GM12878 (cell line): ENCODE results near the gene CTIF. TPM values are rescaled to one million over a fixed set of nuclear protein-coding genes. Genes with fewer than 3 reads are reported as not detected.

Source experiments
- ATAC-seq: fragments of 200-7000 bp; cut with Tn5 transposase; 3 replicates; pipeline ENCODE4 v1.9.1; 2020; ENCODE audit warnings: mild to moderate bottlenecking, moderate library complexity
- BruUV-seq: library from RNA; stranded (reverse); fragments of 400-500 nt; replicated peaks from 2 replicates; lab custom pipeline; 2021; lab: Mats Ljungman, UMichigan
- CTCF ChIA-PET: fragments of 300-600 bp; sonication (Branson Sonifier 250); formaldehyde crosslinking; extraction: SDS; loops from one replicate; lab custom pipeline; 2021; ENCODE audit warnings: inconsistent platforms; lab: Yijun Ruan, JAX
- POLR2A ChIA-PET: fragments of 350-600 bp; formaldehyde crosslinking; extraction: SDS; loops from one replicate; lab custom pipeline; 2021; ENCODE audit warnings: inconsistent platforms; lab: Charles Lee
- RAD21 ChIA-PET: fragments of 300-600 bp; sonication (Branson Sonifier 250); formaldehyde crosslinking; loops from one replicate; lab custom pipeline; 2023; ENCODE audit warnings: antibody characterized with exemption; ENCODE audit not compliant: unreplicated experiment; lab: Charles Lee
- SMC1A ChIA-PET: fragments of 300-600 bp; sonication (Branson Sonifier 250); formaldehyde crosslinking; loops from one replicate; lab custom pipeline; 2023; ENCODE audit not compliant: unreplicated experiment, uncharacterized antibody; lab: Charles Lee
- DNase-seq: peaks from one replicate; pipeline ENCODE4 v3.0.0-alpha.2; 2011; ENCODE audit warnings: low read depth, low spot score
- FAIRE-seq: peaks from 3 replicates; lab custom pipeline; 2011; peaks lifted over from hg19 to GRCh38; lab: Jason Lieb, UNC
- H2AFZ ChIP-seq: 2 replicates; pipeline ENCODE4 v1.6.0; 2011; ENCODE audit warnings: low read depth, low read length, control low read depth; ENCODE audit not compliant: control insufficient read depth
- H3K27ac ChIP-seq: 2 replicates; pipeline ENCODE4 v1.5.1; 2011; ENCODE audit warnings: control low read depth; ENCODE audit not compliant: control insufficient read depth, insufficient read depth
- H3K27me3 ChIP-seq, 2 experiments: replicated peaks in 1 of 2; 2 replicates each; pipeline versions ENCODE4 v1.6.0 to v1.6.1; 2011; ENCODE audit warnings: low read length in 1 of 2; ENCODE audit not compliant: control insufficient read depth in 2 of 2, insufficient read depth in 2 of 2
- H3K36me3 ChIP-seq, 2 experiments: 2 replicates each; pipeline ENCODE4 v1.5.1; 2011; ENCODE audit warnings: low read length in 1 of 2; ENCODE audit not compliant: control insufficient read depth in 2 of 2, insufficient read depth in 2 of 2
- H3K4me1 ChIP-seq: 2 replicates; pipeline ENCODE4 v1.6.1; 2011; ENCODE audit warnings: mild to moderate bottlenecking, low read length, moderate library complexity, mixed read lengths; ENCODE audit not compliant: control insufficient read depth, insufficient read depth
- H3K4me2 ChIP-seq: 2 replicates; pipeline ENCODE4 v1.6.0; 2011; ENCODE audit warnings: control low read depth; ENCODE audit not compliant: control insufficient read depth, insufficient read depth
- H3K4me3 ChIP-seq: fragments of 200-600 bp; sonication (generic); 2 replicates; pipeline ENCODE4 v1.5.1; 2016
- H3K79me2 ChIP-seq: 2 replicates; pipeline ENCODE4 v1.6.0; 2011; ENCODE audit warnings: low read length; ENCODE audit not compliant: control insufficient read depth, insufficient read depth
- H3K9ac ChIP-seq: 2 replicates; pipeline ENCODE4 v1.8.0; 2011; ENCODE audit warnings: low read length, control low read depth, mixed read lengths; ENCODE audit not compliant: control insufficient read depth, insufficient read depth
- H3K9me3 ChIP-seq: replicated peaks from 3 replicates; pipeline ENCODE4 v1.5.1; 2011; ENCODE audit warnings: mild to moderate bottlenecking, low read length; ENCODE audit not compliant: control insufficient read depth, insufficient read depth
- H4K20me1 ChIP-seq: 2 replicates; pipeline ENCODE4 v1.6.0; 2011; ENCODE audit not compliant: control insufficient read depth, insufficient read depth
- BMI1 ChIP-seq: fragments of 450-650 bp; IDR thresholded peaks from 2 replicates; pipeline ENCODE4 v1.6.1; 2016; ENCODE audit warnings: mild to moderate bottlenecking, moderate library complexity, borderline replicate concordance
- ELK1 ChIP-seq: IDR thresholded peaks from 2 replicates; pipeline ENCODE4 v1.6.1; 2012; ENCODE audit warnings: low read depth, low read length, improper control_type of control experiment
- HDAC6 ChIP-seq: fragments of 200-600 bp; sonication (generic); IDR thresholded peaks from one replicate; pipeline ENCODE4 v1.8.0; 2017; ENCODE audit warnings: antibody characterized with exemption; ENCODE audit not compliant: unreplicated experiment
- PML ChIP-seq: IDR thresholded peaks from 2 replicates; pipeline ENCODE4 v1.6.1; 2012; ENCODE audit warnings: low read length, inconsistent platforms
- SP1 ChIP-seq: IDR thresholded peaks from one replicate; pipeline ENCODE4 v1.6.1; 2011; ENCODE audit warnings: low read depth, low read length
- SPI1 ChIP-seq: IDR thresholded peaks from 2 replicates; pipeline ENCODE4 v1.6.1; 2011; ENCODE audit warnings: low read depth, mild to moderate bottlenecking, low read length, moderate library complexity, borderline replicate concordance; ENCODE audit not compliant: insufficient read depth
- TARDBP ChIP-seq: IDR thresholded peaks from 2 replicates; pipeline ENCODE4 v1.6.1; 2016; ENCODE audit warnings: borderline replicate concordance
- TBL1XR1 ChIP-seq: IDR thresholded peaks from 2 replicates; pipeline ENCODE4 v1.6.1; 2012; ENCODE audit warnings: low read depth, low read length, improper control_type of control experiment
- WGBS: methylation state at CpG from one replicate; pipeline ENCODE4 v1.1.6; 2016; ENCODE audit warnings: low lambda C conversion rate; ENCODE audit not compliant: insufficient replicate concordance, insufficient coverage; ENCODE audit errors: missing lambda C conversion rate; 5-methylcytosine and 5-hydroxymethylcytosine counted together
- in situ Hi-C: fragments of 300-500 bp; cut with MboI; formaldehyde crosslinking; loops from 9 replicates; pipeline ENCODE4 v1.14.3; 2018; ENCODE audit warnings: mixed read lengths
- intact Hi-C: fragments of 100-400 bp; cut with micrococcal nuclease; formaldehyde crosslinking; loops from one replicate; pipeline ENCODE4 v1.14.2; 2022; ENCODE audit not compliant: unreplicated experiment
- polyA plus RNA-seq, 11 experiments: library from polyadenylated mRNA; depleted of rRNA in 4 of 11; unstranded in 6 of 11; stranded (reverse) in 5 of 11; fragments of >200 nt; fragmentation: Nextera tagmentation in 4 of 11; fragmentation: Illumina TruSeq in 1 of 11; extraction: Ambion mirVana in 4 of 11; extraction: Trizol in 1 of 11; gene quantifications; 1 replicate in 1 of 11; 2 replicates in 10 of 11; pipeline versions ENCODE4 v1.2.1 to v1.2.3, GENCODE V29; 2011 to 2016; ENCODE audit warnings: inconsistent platforms in 2 of 11, missing spikeins in 2 of 11, low read depth in 1 of 11
- total RNA-seq, 4 experiments: library from RNA; depleted of rRNA in 3 of 4; stranded (reverse); fragments of >200 nt in 3 of 4; fragmentation: Illumina TruSeq in 1 of 4; extraction: Trizol in 1 of 4; gene quantifications; 2 replicates each; pipeline versions ENCODE4 v1.2.1 to v1.2.3, GENCODE V29; 2013 to 2021

The CTIF gene
- total and polyA plus RNA-seq, 10 of the 15 experiments (the other 5 are each of a cell fraction or from before 2014, with no cell fraction given), result 0.06 to 11.6 (median 2.5) TPM

- no peaks in the 10 kb centered on the region for H3K79me2 ChIP-seq
- no peak overlapping the region for H3K4me2 ChIP-seq
- H2AFZ ChIP-seq, result no peak overlapping the region
- peaks cover 1% of the 10 kb centered on the region; the same call in 2 of the 3 replicates for H3K9me3 ChIP-seq
- in situ Hi-C loops, result no loop called here
- no peak overlapping the region for H3K4me3 ChIP-seq
- H3K9ac ChIP-seq, result no peak overlapping the region
- H4K20me1 ChIP-seq, result no peaks in the 10 kb centered on the region
- intact Hi-C loops, result no loop called here
- H3K4me1 ChIP-seq, result peaks cover 13% of the 10 kb centered on the region
- SMC1A ChIA-PET, result interaction anchor here (0.7 kb wide), 3 partner anchors 10 to 110 kb away, joined by 3 to 4 read pairs (median 3); no protein-coding TSS in a partner anchor
- H3K36me3 ChIP-seq, result no peaks in the 10 kb centered on the region
- no peak overlapping the region for H3K27ac ChIP-seq
- H3K27me3 ChIP-seq, result no peaks in the 10 kb centered on the region
- no TSS peak for BruUV-seq
- RAD21 ChIA-PET, result no interaction called here
- DNase-seq (no peak), FAIRE-seq (no peak), ATAC-seq (no peak)
- POLR2A ChIA-PET, result interaction anchor here (0.9 kb wide), 1 partner anchor 10 kb away, joined by 3 read pairs; no protein-coding TSS in a partner anchor
- whole genome bisulfite sequencing, result 95% methylated on average over 5 of the region's 5 CpGs
- CTCF ChIA-PET, result interaction anchor here (0.7 kb wide), 1 partner anchor 293 kb away, joined by 3 read pairs; no protein-coding TSS in a partner anchor
- no peak for TF ChIP-seq TBL1XR1
- no peak for TF ChIP-seq HDAC6
These were observed 356.0 kb downstream of the CTIF start for GRCh38 chr18:48894799-48895346.

GRCh38 chr18:48896326-48896874 lies 357.6 kb downstream of the CTIF start:
- intact Hi-C loops, result no loop called here
- H3K9ac ChIP-seq, result no peak overlapping the region
- no peak for FAIRE-seq

More at GRCh38 chr18:48896326-48896874, 357.6 kb downstream of the CTIF start:
- SMC1A ChIA-PET, result interaction anchor here (0.8 to 1.3 kb wide), 3 partner anchors 27 to 118 kb away, joined by 3 to 4 read pairs (median 4); no protein-coding TSS in a partner anchor
- Histone ChIP-seq H3K4me1 (peaks cover 13% of the 10 kb centered on the region), H3K27me3 (no peaks in the 10 kb centered on the region), H3K4me2 (no peak overlapping the region), H3K4me3 (no peak overlapping the region), H3K27ac (peak overlapping the region; percentile 34; the same call in 1 of the 2 replicates), H4K20me1 (no peaks in the 10 kb centered on the region), H3K36me3 (no peaks in the 10 kb centered on the region), H2AFZ (peak overlapping the region; percentile 84), H3K79me2 (no peaks in the 10 kb centered on the region), H3K9me3 (peaks cover 1% of the 10 kb centered on the region; the same call in 2 of the 3 replicates)
- no TSS peak for BruUV-seq
- CTCF ChIA-PET, result interaction anchor here (0.5 kb wide), 1 partner anchor 74 kb away, joined by 4 read pairs; no protein-coding TSS in a partner anchor
- POLR2A ChIA-PET, result no interaction called here
- in situ Hi-C loops, result no loop called here
- 65% methylated on average over 8 of the region's 8 CpGs for WGBS
- no peak for ATAC-seq
- DNase-seq, result no peak
- no peak for TF ChIP-seq PML
- TF ChIP-seq ELK1, result no peak
- TF ChIP-seq SPI1, result no peak
- no peak for TF ChIP-seq SP1
- TF ChIP-seq BMI1, result no peak
- TF ChIP-seq TARDBP, result no peak
- RAD21 ChIA-PET, result no interaction called here
